GM23338 (cell line): ENCODE data around the gene NFATC3. TPM values are rescaled to one million over a fixed set of nuclear protein-coding genes. Genes with fewer than 3 reads are reported as not detected.

Experiments used
- ATAC-seq: fragments of 200-7000 bp; cut with Tn5 transposase; 3 replicates; pipeline ENCODE4 v1.9.1; 2020
- DNase-seq: peaks from one replicate; pipeline ENCODE4 v3.0.0-alpha.2; 2015; ENCODE audit warnings: low spot score
- H2AFZ ChIP-seq: fragments of 200-600 bp; sonication (generic); 2 replicates; pipeline ENCODE4 v1.8.0; 2016; ENCODE audit warnings: antibody characterized with exemption, mild to moderate bottlenecking, moderate library complexity
- H3F3A ChIP-seq: fragments of 200-600 bp; sonication (generic); replicated peaks from 2 replicates; pipeline ENCODE4 v1.8.0; 2017; ENCODE audit warnings: antibody characterized with exemption, mixed run types, low read depth
- H3K27ac ChIP-seq: fragments of 200-600 bp; sonication (generic); 2 replicates; pipeline ENCODE4 v1.6.1; 2016; ENCODE audit warnings: low read depth
- H3K27me3 ChIP-seq: fragments of 200-600 bp; sonication (generic); 2 replicates; pipeline ENCODE4 v1.8.0; 2016; ENCODE audit warnings: mild to moderate bottlenecking, mixed run types, moderate library complexity; ENCODE audit not compliant: insufficient read depth
- H3K36me3 ChIP-seq: fragments of 200-600 bp; sonication (generic); 2 replicates; pipeline ENCODE4 v1.8.0; 2016; ENCODE audit warnings: mild to moderate bottlenecking; ENCODE audit not compliant: insufficient read depth
- H3K4me1 ChIP-seq: fragments of 200-600 bp; sonication (generic); 2 replicates; pipeline ENCODE4 v1.8.0; 2016; ENCODE audit warnings: mild to moderate bottlenecking, moderate library complexity; ENCODE audit not compliant: insufficient read depth
- H3K4me2 ChIP-seq: fragments of 200-600 bp; sonication (generic); 2 replicates; pipeline ENCODE4 v1.7.1; 2017; ENCODE audit warnings: mixed run types
- H3K4me3 ChIP-seq: fragments of 200-600 bp; sonication (generic); 2 replicates; pipeline ENCODE4 v1.6.1; 2016; ENCODE audit warnings: mixed run types
- H3K79me2 ChIP-seq: fragments of 200-600 bp; sonication (generic); replicated peaks from 2 replicates; pipeline ENCODE4 v1.8.0; 2017; ENCODE audit warnings: mild to moderate bottlenecking; ENCODE audit not compliant: insufficient read depth
- H3K9me2 ChIP-seq: fragments of 200-600 bp; sonication (generic); 2 replicates; pipeline ENCODE4 v1.8.0; 2017; ENCODE audit not compliant: insufficient read depth
- H4K20me1 ChIP-seq: fragments of 200-600 bp; sonication (generic); replicated peaks from 2 replicates; pipeline ENCODE4 v1.8.0; 2017; ENCODE audit warnings: mild to moderate bottlenecking; ENCODE audit not compliant: insufficient read depth
- H3K27ac Mint-ChIP-seq: 2 replicates; pipeline ENCODE4 v1.8.0; 2020; ENCODE audit warnings: inconsistent platforms, mild to moderate bottlenecking, moderate library complexity, mixed read lengths
- H3K27me3 Mint-ChIP-seq: 3 replicates; pipeline ENCODE4 v1.8.0; 2022; ENCODE audit warnings: low read depth, mild to moderate bottlenecking, moderate library complexity, mixed read lengths, inconsistent platforms; ENCODE audit not compliant: insufficient read depth, poor library complexity
- H3K36me3 Mint-ChIP-seq: 3 replicates; pipeline ENCODE4 v1.8.0; 2021; ENCODE audit warnings: low read depth, mild to moderate bottlenecking, inconsistent platforms, moderate library complexity, mixed read lengths
- H3K4me1 Mint-ChIP-seq: 3 replicates; pipeline ENCODE4 v1.8.0; 2020; ENCODE audit warnings: mild to moderate bottlenecking, inconsistent platforms, mixed read lengths
- H3K4me3 Mint-ChIP-seq: 3 replicates; pipeline ENCODE4 v1.8.0; 2021; ENCODE audit warnings: moderate library complexity, mild to moderate bottlenecking, inconsistent platforms, mixed read lengths
- H3K9me3 Mint-ChIP-seq: 3 replicates; pipeline ENCODE4 v1.8.0; 2020; ENCODE audit warnings: moderate library complexity, mild to moderate bottlenecking, inconsistent platforms, mixed read lengths
- CREB1 ChIP-seq: fragments of 250-450 bp; sonication (Bioruptor Pico); IDR thresholded peaks from 2 replicates; pipeline ENCODE4 v1.5.0; 2020; ENCODE audit warnings: low read depth, mild to moderate bottlenecking, moderate library complexity
- EZH2 ChIP-seq: fragments of 200-600 bp; sonication (generic); IDR thresholded peaks from one replicate; pipeline ENCODE4 v1.8.0; 2017; ENCODE audit warnings: antibody characterized with exemption, mild to moderate bottlenecking, low read depth; ENCODE audit not compliant: unreplicated experiment
- JUNB ChIP-seq: IDR thresholded peaks from one replicate; pipeline ENCODE4 v1.6.1; 2016; ENCODE audit warnings: antibody characterized with exemption; ENCODE audit not compliant: unreplicated experiment
- POLR2AphosphoS5 ChIP-seq: IDR thresholded peaks from 2 replicates; pipeline ENCODE4 v1.6.1; 2016; ENCODE audit warnings: antibody characterized with exemption, low read depth
- ZNF114 ChIP-seq: fragments of 250-450 bp; sonication (Bioruptor Pico); IDR thresholded peaks from 2 replicates; pipeline ENCODE4 v1.5.0; 2020; ENCODE audit warnings: mild to moderate bottlenecking, moderate library complexity
- ZNF331 ChIP-seq: fragments of 250-450 bp; sonication (Bioruptor Pico); IDR thresholded peaks from 2 replicates; pipeline ENCODE4 v1.5.0; 2020; ENCODE audit warnings: low read depth, mild to moderate bottlenecking, moderate library complexity
- polyA plus RNA-seq: library from polyadenylated mRNA; unstranded; fragments of >200 nt; fragmentation: Nextera tagmentation; extraction: Ambion mirVana; gene quantifications from 2 replicates; pipeline ENCODE4 v1.2.1, GENCODE V29; 2016
- total RNA-seq: library from RNA; depleted of rRNA; stranded (reverse); fragments of >200 nt; shearing (Covaris generic); gene quantifications from 2 replicates; pipeline ENCODE4 v1.2.3, GENCODE V29; 2014
- TF ChIP-seq, protein P1 (sequence below): IDR thresholded peaks from one replicate; pipeline ENCODE4 v1.6.1; 2018; ENCODE audit warnings: antibody characterized with exemption; ENCODE audit not compliant: unreplicated experiment
- TF ChIP-seq, protein P2 (sequence below), 2 experiments: fragments of 200-600 bp in 1 of 2; sonication (generic) in 1 of 2; conservative IDR thresholded peaks; 2 replicates each; pipeline versions ENCODE4 v1.5.1 to v1.6.1; 2016 to 2017; ENCODE audit warnings: antibody characterized with exemption in 2 of 2, low read depth in 2 of 2, mild to moderate bottlenecking in 2 of 2, moderate library complexity in 1 of 2
- TF ChIP-seq, protein P3 (sequence below): IDR thresholded peaks from 2 replicates; pipeline ENCODE4 v1.6.1; 2016; ENCODE audit warnings: antibody characterized with exemption

Gene NFATC3
- total and polyA plus RNA-seq, 2 experiments from 2014 or later, result 9.2 to 40.9 TPM

DNA sequence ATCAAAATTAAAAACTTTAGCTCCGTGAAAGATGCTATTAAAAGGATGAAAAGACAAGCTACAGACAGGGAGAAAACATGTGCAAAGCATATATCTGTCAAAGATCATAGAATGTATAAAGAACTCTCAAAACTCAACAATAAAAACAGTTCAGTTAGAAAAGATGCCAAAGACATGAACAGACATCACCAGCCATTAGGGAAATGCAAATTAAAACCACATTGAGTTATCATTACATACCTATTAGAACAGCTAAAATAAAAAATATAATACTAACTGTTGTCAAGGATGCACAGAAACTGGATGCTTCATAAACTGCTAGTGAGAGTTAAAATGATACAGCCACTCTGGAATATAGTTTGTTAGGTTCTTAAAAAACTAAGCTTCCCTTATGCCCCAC lies 58.8 kb downstream of the NFATC3 start (continued):
- TF ChIP-seq, protein P1, sequence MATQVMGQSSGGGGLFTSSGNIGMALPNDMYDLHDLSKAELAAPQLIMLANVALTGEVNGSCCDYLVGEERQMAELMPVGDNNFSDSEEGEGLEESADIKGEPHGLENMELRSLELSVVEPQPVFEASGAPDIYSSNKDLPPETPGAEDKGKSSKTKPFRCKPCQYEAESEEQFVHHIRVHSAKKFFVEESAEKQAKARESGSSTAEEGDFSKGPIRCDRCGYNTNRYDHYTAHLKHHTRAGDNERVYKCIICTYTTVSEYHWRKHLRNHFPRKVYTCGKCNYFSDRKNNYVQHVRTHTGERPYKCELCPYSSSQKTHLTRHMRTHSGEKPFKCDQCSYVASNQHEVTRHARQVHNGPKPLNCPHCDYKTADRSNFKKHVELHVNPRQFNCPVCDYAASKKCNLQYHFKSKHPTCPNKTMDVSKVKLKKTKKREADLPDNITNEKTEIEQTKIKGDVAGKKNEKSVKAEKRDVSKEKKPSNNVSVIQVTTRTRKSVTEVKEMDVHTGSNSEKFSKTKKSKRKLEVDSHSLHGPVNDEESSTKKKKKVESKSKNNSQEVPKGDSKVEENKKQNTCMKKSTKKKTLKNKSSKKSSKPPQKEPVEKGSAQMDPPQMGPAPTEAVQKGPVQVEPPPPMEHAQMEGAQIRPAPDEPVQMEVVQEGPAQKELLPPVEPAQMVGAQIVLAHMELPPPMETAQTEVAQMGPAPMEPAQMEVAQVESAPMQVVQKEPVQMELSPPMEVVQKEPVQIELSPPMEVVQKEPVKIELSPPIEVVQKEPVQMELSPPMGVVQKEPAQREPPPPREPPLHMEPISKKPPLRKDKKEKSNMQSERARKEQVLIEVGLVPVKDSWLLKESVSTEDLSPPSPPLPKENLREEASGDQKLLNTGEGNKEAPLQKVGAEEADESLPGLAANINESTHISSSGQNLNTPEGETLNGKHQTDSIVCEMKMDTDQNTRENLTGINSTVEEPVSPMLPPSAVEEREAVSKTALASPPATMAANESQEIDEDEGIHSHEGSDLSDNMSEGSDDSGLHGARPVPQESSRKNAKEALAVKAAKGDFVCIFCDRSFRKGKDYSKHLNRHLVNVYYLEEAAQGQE, result no peak
- no peak for TF ChIP-seq JUNB

DNA sequence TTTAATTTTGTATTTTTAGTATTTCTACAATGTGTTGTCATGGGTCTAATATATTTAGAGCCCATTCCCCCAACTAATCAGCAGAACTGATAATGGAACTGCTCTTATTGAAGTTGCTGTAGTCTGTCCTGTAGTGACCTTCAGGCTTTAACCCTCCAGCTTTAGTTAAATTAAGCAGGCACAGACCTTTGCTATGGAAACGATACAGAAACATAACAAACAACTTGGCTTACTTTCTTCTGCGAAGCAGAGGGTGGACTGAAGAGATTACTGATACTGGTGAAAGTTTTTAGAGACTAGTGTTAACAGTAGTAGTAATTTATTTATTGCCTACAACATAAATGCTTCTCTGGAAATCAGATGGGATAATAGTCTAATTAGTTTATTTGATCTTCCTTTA lies 61.4 kb downstream of the NFATC3 start:
- H3K4me2 ChIP-seq, result no peak overlapping the region
- H3K4me3 ChIP-seq, result no peak overlapping the region
- H2AFZ ChIP-seq, result no peak overlapping the region
- H3K79me2 ChIP-seq, result peaks cover 9% of the 10 kb centered on the region
- Mint-ChIP-seq H3K27ac (no peak overlapping the region), H3K4me1 (no peaks in the 10 kb centered on the region), H3K27me3 (no peaks in the 10 kb centered on the region), H3K9me3 (no peaks in the 10 kb centered on the region), H3K4me3 (no peak overlapping the region), H3K36me3 (no peaks in the 10 kb centered on the region)
- ATAC-seq (no peak), DNase-seq (peak; percentile 12)
- H3K9me2 ChIP-seq, result no peaks in the 10 kb centered on the region
- H4K20me1 ChIP-seq, result 0 out of 2 replicates have a peak, but pooled peaks cover 6% of the 10 kb centered on the region
- H3K27ac ChIP-seq, result no peak overlapping the region
- no peaks in the 10 kb centered on the region for H3K27me3 ChIP-seq
- no peaks in the 10 kb centered on the region for H3F3A ChIP-seq
- no peaks in the 10 kb centered on the region for H3K36me3 ChIP-seq
- no peak for TF ChIP-seq CREB1
- TF ChIP-seq, protein P2, sequence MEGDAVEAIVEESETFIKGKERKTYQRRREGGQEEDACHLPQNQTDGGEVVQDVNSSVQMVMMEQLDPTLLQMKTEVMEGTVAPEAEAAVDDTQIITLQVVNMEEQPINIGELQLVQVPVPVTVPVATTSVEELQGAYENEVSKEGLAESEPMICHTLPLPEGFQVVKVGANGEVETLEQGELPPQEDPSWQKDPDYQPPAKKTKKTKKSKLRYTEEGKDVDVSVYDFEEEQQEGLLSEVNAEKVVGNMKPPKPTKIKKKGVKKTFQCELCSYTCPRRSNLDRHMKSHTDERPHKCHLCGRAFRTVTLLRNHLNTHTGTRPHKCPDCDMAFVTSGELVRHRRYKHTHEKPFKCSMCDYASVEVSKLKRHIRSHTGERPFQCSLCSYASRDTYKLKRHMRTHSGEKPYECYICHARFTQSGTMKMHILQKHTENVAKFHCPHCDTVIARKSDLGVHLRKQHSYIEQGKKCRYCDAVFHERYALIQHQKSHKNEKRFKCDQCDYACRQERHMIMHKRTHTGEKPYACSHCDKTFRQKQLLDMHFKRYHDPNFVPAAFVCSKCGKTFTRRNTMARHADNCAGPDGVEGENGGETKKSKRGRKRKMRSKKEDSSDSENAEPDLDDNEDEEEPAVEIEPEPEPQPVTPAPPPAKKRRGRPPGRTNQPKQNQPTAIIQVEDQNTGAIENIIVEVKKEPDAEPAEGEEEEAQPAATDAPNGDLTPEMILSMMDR (conservative IDR thresholded peaks at IDR 0.05; ENCODE audit: low read depth in 2 of 2), result no peak
- TF ChIP-seq ZNF114 (CRISPR knock-in tag), result no peak
- no peak for TF ChIP-seq ZNF331 (CRISPR knock-in tag)
- TF ChIP-seq, protein P3, sequence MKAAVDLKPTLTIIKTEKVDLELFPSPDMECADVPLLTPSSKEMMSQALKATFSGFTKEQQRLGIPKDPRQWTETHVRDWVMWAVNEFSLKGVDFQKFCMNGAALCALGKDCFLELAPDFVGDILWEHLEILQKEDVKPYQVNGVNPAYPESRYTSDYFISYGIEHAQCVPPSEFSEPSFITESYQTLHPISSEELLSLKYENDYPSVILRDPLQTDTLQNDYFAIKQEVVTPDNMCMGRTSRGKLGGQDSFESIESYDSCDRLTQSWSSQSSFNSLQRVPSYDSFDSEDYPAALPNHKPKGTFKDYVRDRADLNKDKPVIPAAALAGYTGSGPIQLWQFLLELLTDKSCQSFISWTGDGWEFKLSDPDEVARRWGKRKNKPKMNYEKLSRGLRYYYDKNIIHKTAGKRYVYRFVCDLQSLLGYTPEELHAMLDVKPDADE, result no peak
- TF ChIP-seq POLR2AphosphoS5, result no peak
- no peak for TF ChIP-seq EZH2
- no peaks in the 10 kb centered on the region for H3K4me1 ChIP-seq
